Keratinocyte (primary cell): ENCODE results near the gene CBX3.

Source experiments
- CTCF ChIP-seq, 3 experiments: IDR thresholded peaks in 1 of 3; conservative IDR thresholded peaks in 1 of 3; optimal IDR thresholded peaks in 1 of 3; 2 replicates in 2 of 3; 3 replicates in 1 of 3; pipeline versions ENCODE3 to v1.5.1; 2011; ENCODE audit warnings: low read length in 3 of 3, mild to moderate bottlenecking in 3 of 3, moderate library complexity in 2 of 3, control low read depth in 1 of 3, inconsistent platforms in 1 of 3; ENCODE audit not compliant: insufficient read depth in 2 of 3; ENCODE audit errors: extremely low read depth in 1 of 3
- EZH2 ChIP-seq: IDR thresholded peaks from one replicate; pipeline ENCODE4 v1.6.1; 2012; ENCODE audit warnings: inconsistent platforms, mild to moderate bottlenecking, low read length, moderate library complexity

- TF ChIP-seq EZH2, result no peak
- TF ChIP-seq CTCF (optimal IDR thresholded peaks at IDR 0.05 in 1 of 3, IDR thresholded peaks at IDR 0.05 in 1 of 3, conservative IDR thresholded peaks at IDR 0.05 in 1 of 3; ENCODE audit: extremely low read depth in 1 of 3, insufficient read depth in 2 of 3, low read length in 3 of 3), result no peak
Observed at GRCh38 chr7:26182706-26183105, 18.8 kb upstream of the CBX3 start.
